Common myeloid progenitor, CD34-positive (primary cell): ENCODE results near the gene GRB10.

ENCODE experiments used
- CTCF ChIA-PET: fragments of 350-600 bp; sonication (Branson Sonifier 250); formaldehyde crosslinking; loops from one replicate; lab custom pipeline; 2021; ENCODE audit warnings: antibody characterized with exemption; lab: Charles Lee
- POLR2A ChIA-PET: fragments of 350-600 bp; sonication (Branson Sonifier 250); formaldehyde crosslinking; loops from one replicate; lab custom pipeline; 2021; ENCODE audit warnings: antibody characterized with exemption; lab: Charles Lee
- DNase-seq, 3 donors: peaks; one replicate each; pipeline versions ENCODE4 v3.0.0 to v3.0.0-alpha.2; 2013
- H3K27ac ChIP-seq, 2 experiments: 1 replicate in 1 of 2; 2 replicates in 1 of 2; pipeline ENCODE4 v1.7.0; 2013; ENCODE audit warnings: inconsistent platforms in 2 of 2, low read length in 2 of 2, mild to moderate bottlenecking in 2 of 2, low read depth in 1 of 2, moderate library complexity in 1 of 2; ENCODE audit not compliant: severe bottlenecking in 2 of 2, insufficient read depth in 1 of 2, poor library complexity in 1 of 2
- H3K27me3 ChIP-seq, 5 experiments: replicated peaks in 2 of 5; 1 replicate in 3 of 5; 2 replicates in 2 of 5; pipeline versions ENCODE4 v1.6.1 to v1.7.0; 2013; ENCODE audit warnings: low read length in 4 of 5, mild to moderate bottlenecking in 2 of 5, moderate library complexity in 2 of 5, inconsistent platforms in 1 of 5; ENCODE audit not compliant: insufficient read depth in 5 of 5, control insufficient read depth in 4 of 5
- H3K36me3 ChIP-seq, 4 experiments: 1 replicate in 2 of 4; 2 replicates in 2 of 4; pipeline versions ENCODE4 v1.6.1 to v1.7.0; 2013; ENCODE audit warnings: low read length in 3 of 4, control low read depth in 1 of 4, mild to moderate bottlenecking in 1 of 4; ENCODE audit not compliant: control insufficient read depth in 4 of 4, insufficient read depth in 4 of 4
- H3K4me1 ChIP-seq, 4 experiments: 1 replicate in 3 of 4; 2 replicates in 1 of 4; pipeline versions ENCODE4 v1.6.1 to v1.7.1; 2013; ENCODE audit warnings: low read length in 3 of 4, mild to moderate bottlenecking in 3 of 4, control low read depth in 1 of 4, inconsistent platforms in 1 of 4, moderate library complexity in 1 of 4; ENCODE audit not compliant: control insufficient read depth in 4 of 4, insufficient read depth in 4 of 4; ENCODE audit errors: control extremely low read depth in 1 of 4
- H3K4me3 ChIP-seq, 7 experiments: 1 replicate in 4 of 7; 2 replicates in 3 of 7; pipeline versions ENCODE4 v1.5.1 to v1.7.0; 2013; ENCODE audit warnings: mild to moderate bottlenecking in 7 of 7, low read length in 6 of 7, moderate library complexity in 6 of 7, inconsistent platforms in 2 of 7, low read depth in 2 of 7, control low read depth in 1 of 7; ENCODE audit not compliant: insufficient read depth in 4 of 7, control insufficient read depth in 1 of 7; ENCODE audit errors: extremely low read depth in 1 of 7
- H3K9me3 ChIP-seq, 5 experiments: 1 replicate in 4 of 5; 2 replicates in 1 of 5; pipeline versions ENCODE4 v1.6.1 to v1.7.1; 2013; ENCODE audit warnings: low read length in 4 of 5, mild to moderate bottlenecking in 2 of 5, inconsistent platforms in 1 of 5, low read depth in 1 of 5, moderate library complexity in 1 of 5; ENCODE audit not compliant: control insufficient read depth in 4 of 5, insufficient read depth in 2 of 5; ENCODE audit errors: control extremely low read depth in 1 of 5
- WGBS: methylation state at CpG from one replicate; pipeline ENCODE4 v1.1.5; 2013; ENCODE audit not compliant: insufficient coverage; 5-methylcytosine and 5-hydroxymethylcytosine counted together

GRB10 gene

GRCh38 chr7:50565977-50566376 is 216.7 kb downstream of the GRB10 start:
- WGBS: 89% methylated on average over 5 of the region's 5 CpGs
- H3K4me3 ChIP-seq: no peak overlapping the region
- no peaks in the 10 kb centered on the region for H3K36me3 ChIP-seq
- ChIA-PET POLR2A (no interaction called here), CTCF (interaction anchor here (0.5 to 0.8 kb wide), 2 partner anchors 44 to 98 kb away, joined by 3 read pairs; no protein-coding TSS in a partner anchor)
- peaks cover 0 to 4% (median 0%) of the 10 kb centered on the region in 5 experiments for H3K27me3 ChIP-seq
- H3K27ac ChIP-seq: no peak overlapping the region
- DNase-seq: no peak
- H3K9me3 ChIP-seq: no peaks in the 10 kb centered on the region
- no peaks in the 10 kb centered on the region for H3K4me1 ChIP-seq

DNA sequence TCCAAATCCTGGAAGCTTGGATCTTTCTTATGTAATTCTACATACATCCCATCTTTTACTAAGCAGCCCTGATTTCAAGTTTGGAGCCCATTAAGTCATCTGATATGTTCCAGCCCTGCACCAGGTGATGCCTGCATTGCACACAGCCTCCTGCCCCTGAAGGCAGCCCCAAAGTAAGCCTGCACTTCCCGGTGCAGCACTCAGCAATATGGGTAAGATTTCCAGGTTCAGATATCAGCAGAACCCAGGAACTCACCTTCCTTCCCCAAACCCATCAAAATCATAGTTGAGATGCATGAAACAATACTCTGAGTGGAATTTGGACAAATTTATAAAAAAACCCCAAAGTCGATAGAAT is 217.2 kb downstream of the GRB10 start:
- Histone ChIP-seq H3K36me3 (no peaks in the 10 kb centered on the region), H3K4me3 (no peak overlapping the region), H3K27ac (no peak overlapping the region), H3K4me1 (no peaks in the 10 kb centered on the region), H3K27me3 (peaks cover 0 to 4% (median 0%) of the 10 kb centered on the region in 5 experiments), H3K9me3 (no peaks in the 10 kb centered on the region)
- WGBS: 94% methylated on average over 1 of the region's 2 CpGs
- POLR2A ChIA-PET: no interaction called here
- no peak for DNase-seq
- CTCF ChIA-PET: interaction anchor here (0.5 kb wide), 1 partner anchor 43 kb away, joined by 3 read pairs; no protein-coding TSS in a partner anchor

DNA sequence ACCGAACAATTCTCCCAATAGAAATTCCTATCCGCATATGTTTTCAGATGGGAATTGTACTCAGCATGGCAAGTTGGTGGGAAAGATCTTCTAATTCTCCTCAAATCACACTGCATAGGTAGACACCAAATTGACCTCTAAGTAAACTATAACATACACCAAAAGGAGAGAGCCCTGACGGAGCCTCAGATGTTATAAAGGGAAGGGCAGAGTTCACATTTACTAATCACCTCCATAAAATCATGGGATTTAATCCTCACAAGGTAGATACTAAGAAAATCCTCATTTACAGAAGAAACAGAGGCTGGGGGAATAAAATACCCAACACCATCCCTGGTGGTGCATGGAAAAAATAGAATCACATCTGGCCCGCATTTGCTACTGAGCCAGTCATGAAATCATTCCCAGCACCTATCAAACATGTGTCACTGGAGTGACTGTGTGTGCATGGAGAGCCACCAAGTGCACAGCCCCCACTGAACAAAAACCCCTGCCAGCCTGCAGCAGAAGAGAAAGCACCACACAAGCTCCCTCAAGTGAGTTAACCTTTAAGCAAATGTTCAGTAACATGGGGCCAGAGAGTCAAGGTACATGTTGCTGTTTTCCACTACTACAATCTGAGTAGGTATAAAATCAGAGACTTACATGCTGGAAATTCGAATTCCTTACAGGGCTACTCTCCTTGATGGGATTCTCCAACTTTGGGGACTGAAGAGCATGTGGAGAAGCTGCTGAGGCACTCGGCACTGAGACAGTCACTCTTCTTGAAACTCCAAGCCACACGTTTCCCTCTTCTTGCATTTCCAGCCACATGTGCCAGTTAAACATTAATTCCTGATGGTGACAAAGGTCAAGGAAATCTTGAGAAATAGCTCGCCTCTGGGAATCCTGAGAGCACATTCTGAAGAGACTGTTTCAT is 217.8 kb downstream of the GRB10 start, which contains the start of gene DDC:
Gene DDC (minus strand): TSS at position 766 of the 919 bp plus-strand sequence. CDS start 21,320 bp downstream, outside the sequence.
- DNase-seq: no peak
- CTCF ChIA-PET: no interaction called here
- Histone ChIP-seq H3K9me3 (no peaks in the 10 kb centered on the region), H3K4me1 (peaks cover 0 to 4% (median 2%) of the 10 kb centered on the region in 4 experiments), H3K27me3 (peaks cover 0 to 4% (median 0%) of the 10 kb centered on the region in 5 experiments), H3K27ac (no peak within 1 kb of the TSS), H3K4me3 (no peak within 1 kb of the TSS), H3K36me3 (no peaks in the 10 kb centered on the region)
- POLR2A ChIA-PET: interaction anchor here (0.7 kb wide), 1 partner anchor 32 kb away, joined by 3 read pairs; no protein-coding TSS in a partner anchor
- WGBS: 77% methylated on average over 4 of the region's 8 CpGs

DNA sequence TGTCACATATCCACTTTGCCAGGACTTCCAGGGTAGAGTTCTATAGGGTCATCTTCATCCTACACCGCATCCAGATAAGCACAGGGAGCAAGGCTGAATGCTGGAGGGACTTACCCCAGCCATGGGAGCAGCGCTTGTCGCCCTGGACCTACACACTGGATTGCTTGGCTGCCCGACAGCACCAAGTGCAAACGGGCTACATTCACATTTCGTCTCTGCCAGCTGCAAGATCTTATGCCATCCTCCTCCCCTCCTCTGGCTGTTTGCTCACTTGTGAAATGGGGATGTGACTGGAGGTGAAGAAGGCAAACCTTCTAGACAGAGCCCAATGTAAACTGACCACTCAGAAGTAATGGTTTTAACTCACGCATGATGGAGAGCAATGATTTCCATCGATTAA is 218.5 kb downstream of the GRB10 start:
- CTCF ChIA-PET: no interaction called here
- Histone ChIP-seq H3K4me1 (peaks cover 0 to 10% (median 2%) of the 10 kb centered on the region in 4 experiments), H3K36me3 (no peaks in the 10 kb centered on the region), H3K27me3 (peaks cover 0 to 4% (median 0%) of the 10 kb centered on the region in 5 experiments), H3K4me3 (no peak overlapping the region), H3K9me3 (no peaks in the 10 kb centered on the region), H3K27ac (no peak overlapping the region)
- POLR2A ChIA-PET: interaction anchor here (0.7 kb wide), 1 partner anchor 33 kb away, joined by 3 read pairs; no protein-coding TSS in a partner anchor
- DNase-seq: no peak
- WGBS: 98% methylated on average over 8 of the region's 8 CpGs

DNA sequence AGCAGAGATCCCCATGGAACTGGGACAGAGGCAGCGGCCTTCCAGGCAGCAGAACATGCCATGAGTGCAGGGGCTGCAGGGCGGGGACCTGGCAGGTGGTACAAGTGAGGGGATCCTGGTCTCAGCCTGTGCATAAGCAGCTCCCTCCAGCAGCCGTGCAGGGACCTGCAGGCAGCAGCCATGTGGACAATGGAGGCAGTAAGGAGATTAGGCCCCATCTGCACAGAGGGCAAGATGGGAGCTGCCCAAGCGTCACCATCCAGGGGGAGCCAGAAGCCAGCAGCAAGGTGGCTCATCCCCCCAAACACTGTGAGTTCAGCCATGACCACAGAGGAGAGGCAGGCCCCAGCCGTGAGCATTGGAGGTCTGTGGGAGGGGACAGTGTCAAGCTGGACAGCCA is 220.6 kb downstream of the GRB10 start:
- no peaks in the 10 kb centered on the region for H3K36me3 ChIP-seq
- no peak for DNase-seq
- H3K9me3 ChIP-seq: no peaks in the 10 kb centered on the region
- CTCF ChIA-PET: interaction anchor here (1.2 to 1.6 kb wide), 3 partner anchors 8 to 28 kb away, joined by 4 to 7 read pairs (median 4); no protein-coding TSS in a partner anchor
- POLR2A ChIA-PET: no interaction called here
- H3K27me3 ChIP-seq: peaks cover 0 to 4% (median 0%) of the 10 kb centered on the region in 5 experiments
- H3K27ac ChIP-seq: no peak overlapping the region
- no peak overlapping the region for H3K4me3 ChIP-seq
- WGBS: 100% methylated on average over 4 of the region's 5 CpGs
- H3K4me1 ChIP-seq: peaks cover 0 to 21% (median 2%) of the 10 kb centered on the region in 4 experiments

DNA sequence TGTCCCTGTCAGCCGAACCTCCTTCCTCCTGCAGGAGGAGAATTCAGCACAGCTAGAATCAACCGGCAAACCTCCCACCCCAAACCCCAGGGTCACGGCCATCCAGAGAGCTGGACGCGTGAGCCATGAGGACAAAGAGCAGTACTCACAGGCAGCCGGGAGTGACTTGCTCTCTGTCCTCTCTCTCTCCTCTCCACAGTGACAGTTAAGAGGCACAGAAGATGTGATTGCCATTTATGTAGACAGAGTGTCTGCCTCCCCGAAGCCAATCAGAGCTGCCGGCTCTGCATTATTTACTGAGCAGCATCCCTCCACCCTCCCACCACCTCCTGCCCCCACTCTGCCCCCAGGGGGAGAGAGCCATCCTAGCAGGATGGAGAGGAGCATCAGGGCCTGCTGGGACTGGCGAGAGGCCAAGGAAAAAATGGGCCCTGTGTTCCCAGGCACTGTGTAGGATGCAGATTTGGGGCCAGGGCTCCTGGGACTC is 221.8 kb downstream of the GRB10 start:
- POLR2A ChIA-PET: no interaction called here
- CTCF ChIA-PET: interaction anchor here (1.0 to 1.4 kb wide), 2 partner anchors 46 to 94 kb away, joined by 3 read pairs; no protein-coding TSS in a partner anchor
- no peak for DNase-seq
- Histone ChIP-seq H3K4me1 (peaks cover 0 to 21% (median 2%) of the 10 kb centered on the region in 4 experiments), H3K36me3 (no peaks in the 10 kb centered on the region), H3K4me3 (no peak overlapping the region), H3K27ac (no peak overlapping the region), H3K27me3 (peaks cover 0 to 6% (median 1%) of the 10 kb centered on the region in 5 experiments), H3K9me3 (no peaks in the 10 kb centered on the region)
- 91% methylated on average over 8 of the region's 9 CpGs for WGBS
